SK-N-SH (cell line): ENCODE measurements around the gene MBOAT2.
"Not testable (repeated sequence)": the region's sequence is repeated elsewhere in the genome, so short reads cannot be mapped to it uniquely, and the experiment has no call there.

Source experiments
- EP300 ChIP-seq, 2 experiments: IDR thresholded peaks; 2 replicates each; pipeline versions ENCODE4 v1.4.0 to v1.6.1; 2012; ENCODE audit warnings: borderline replicate concordance in 1 of 2, low read depth in 1 of 2, low read length in 1 of 2
- EZH2phosphoT487 ChIP-seq: fragments of 200-600 bp; sonication (generic); IDR thresholded peaks from 2 replicates; pipeline ENCODE4 v1.6.1; 2017; ENCODE audit warnings: low read depth, mixed run types, mild to moderate bottlenecking, antibody characterized with exemption, moderate library complexity, borderline replicate concordance
- FOXM1 ChIP-seq: IDR thresholded peaks from 2 replicates; pipeline ENCODE4 v1.4.0; 2012; ENCODE audit warnings: low read depth, mild to moderate bottlenecking
- NFIC ChIP-seq: IDR thresholded peaks from 2 replicates; pipeline ENCODE4 v1.4.0; 2012; ENCODE audit warnings: borderline replicate concordance
- POLR2AphosphoS5 ChIP-seq: IDR thresholded peaks from 2 replicates; pipeline ENCODE4 v1.6.1; 2012; ENCODE audit warnings: low read depth, low read length
- RAD21 ChIP-seq: IDR thresholded peaks from 2 replicates; pipeline ENCODE4 v1.6.1; 2012; ENCODE audit warnings: mild to moderate bottlenecking, low read length
- RXRA ChIP-seq: IDR thresholded peaks from 2 replicates; pipeline ENCODE4 v1.4.0; 2012; ENCODE audit warnings: low read depth, mild to moderate bottlenecking, borderline replicate concordance
- SMC3 ChIP-seq: IDR thresholded peaks from 2 replicates; pipeline ENCODE4 v1.6.1; 2012; ENCODE audit warnings: low read depth, low read length, improper control_type of control experiment
- TCF12 ChIP-seq: IDR thresholded peaks from 2 replicates; pipeline ENCODE4 v1.4.0; 2012
- TF ChIP-seq, protein P1 (sequence below): fragments of 200-600 bp; sonication (generic); IDR thresholded peaks from 2 replicates; pipeline ENCODE4 v1.6.1; 2017; ENCODE audit warnings: antibody characterized with exemption, mild to moderate bottlenecking, moderate library complexity
- TF ChIP-seq, protein P2 (sequence below): fragments of 150-350 bp; IDR thresholded peaks from 2 replicates; pipeline ENCODE4 v1.6.1; 2016; ENCODE audit warnings: mild to moderate bottlenecking, low read depth, low read length
- TF ChIP-seq, protein P3 (sequence below): IDR thresholded peaks from 2 replicates; pipeline ENCODE4 v1.6.1; 2012; ENCODE audit warnings: mild to moderate bottlenecking, low read depth, low read length, moderate library complexity

DNA sequence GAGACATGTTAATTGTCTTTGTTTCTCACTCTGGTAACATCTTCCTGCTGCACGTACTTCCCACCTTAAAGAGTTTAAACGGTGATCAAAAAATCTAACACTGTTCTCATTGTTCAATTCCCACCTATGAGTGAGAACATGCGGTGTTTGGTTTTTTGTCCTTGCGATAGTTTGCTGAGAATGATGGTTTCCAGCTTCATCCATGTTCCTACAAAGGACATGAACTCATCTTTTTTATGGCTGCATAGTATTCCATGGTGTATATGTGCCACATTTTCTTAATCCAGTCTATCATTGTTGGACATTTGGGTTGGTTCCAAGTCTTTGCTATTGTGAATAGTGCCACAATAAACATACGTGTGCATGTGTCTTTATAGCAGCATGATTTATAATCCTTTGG is 73.3 kb downstream of the MBOAT2 start:
- TF ChIP-seq, protein P1, sequence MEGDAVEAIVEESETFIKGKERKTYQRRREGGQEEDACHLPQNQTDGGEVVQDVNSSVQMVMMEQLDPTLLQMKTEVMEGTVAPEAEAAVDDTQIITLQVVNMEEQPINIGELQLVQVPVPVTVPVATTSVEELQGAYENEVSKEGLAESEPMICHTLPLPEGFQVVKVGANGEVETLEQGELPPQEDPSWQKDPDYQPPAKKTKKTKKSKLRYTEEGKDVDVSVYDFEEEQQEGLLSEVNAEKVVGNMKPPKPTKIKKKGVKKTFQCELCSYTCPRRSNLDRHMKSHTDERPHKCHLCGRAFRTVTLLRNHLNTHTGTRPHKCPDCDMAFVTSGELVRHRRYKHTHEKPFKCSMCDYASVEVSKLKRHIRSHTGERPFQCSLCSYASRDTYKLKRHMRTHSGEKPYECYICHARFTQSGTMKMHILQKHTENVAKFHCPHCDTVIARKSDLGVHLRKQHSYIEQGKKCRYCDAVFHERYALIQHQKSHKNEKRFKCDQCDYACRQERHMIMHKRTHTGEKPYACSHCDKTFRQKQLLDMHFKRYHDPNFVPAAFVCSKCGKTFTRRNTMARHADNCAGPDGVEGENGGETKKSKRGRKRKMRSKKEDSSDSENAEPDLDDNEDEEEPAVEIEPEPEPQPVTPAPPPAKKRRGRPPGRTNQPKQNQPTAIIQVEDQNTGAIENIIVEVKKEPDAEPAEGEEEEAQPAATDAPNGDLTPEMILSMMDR: not testable (repeated sequence)
- TF ChIP-seq POLR2AphosphoS5; FOXM1; EZH2phosphoT487; SMC3; RXRA; RAD21; NFIC; TCF12; EP300 (IDR thresholded peaks at IDR 0.05; ENCODE audit: borderline replicate concordance in 1 of 2, low read depth in 1 of 2, low read length in 1 of 2): not testable (repeated sequence)
- TF ChIP-seq, protein P2, sequence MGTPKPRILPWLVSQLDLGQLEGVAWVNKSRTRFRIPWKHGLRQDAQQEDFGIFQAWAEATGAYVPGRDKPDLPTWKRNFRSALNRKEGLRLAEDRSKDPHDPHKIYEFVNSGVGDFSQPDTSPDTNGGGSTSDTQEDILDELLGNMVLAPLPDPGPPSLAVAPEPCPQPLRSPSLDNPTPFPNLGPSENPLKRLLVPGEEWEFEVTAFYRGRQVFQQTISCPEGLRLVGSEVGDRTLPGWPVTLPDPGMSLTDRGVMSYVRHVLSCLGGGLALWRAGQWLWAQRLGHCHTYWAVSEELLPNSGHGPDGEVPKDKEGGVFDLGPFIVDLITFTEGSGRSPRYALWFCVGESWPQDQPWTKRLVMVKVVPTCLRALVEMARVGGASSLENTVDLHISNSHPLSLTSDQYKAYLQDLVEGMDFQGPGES: not testable (repeated sequence)
- TF ChIP-seq, protein P3, sequence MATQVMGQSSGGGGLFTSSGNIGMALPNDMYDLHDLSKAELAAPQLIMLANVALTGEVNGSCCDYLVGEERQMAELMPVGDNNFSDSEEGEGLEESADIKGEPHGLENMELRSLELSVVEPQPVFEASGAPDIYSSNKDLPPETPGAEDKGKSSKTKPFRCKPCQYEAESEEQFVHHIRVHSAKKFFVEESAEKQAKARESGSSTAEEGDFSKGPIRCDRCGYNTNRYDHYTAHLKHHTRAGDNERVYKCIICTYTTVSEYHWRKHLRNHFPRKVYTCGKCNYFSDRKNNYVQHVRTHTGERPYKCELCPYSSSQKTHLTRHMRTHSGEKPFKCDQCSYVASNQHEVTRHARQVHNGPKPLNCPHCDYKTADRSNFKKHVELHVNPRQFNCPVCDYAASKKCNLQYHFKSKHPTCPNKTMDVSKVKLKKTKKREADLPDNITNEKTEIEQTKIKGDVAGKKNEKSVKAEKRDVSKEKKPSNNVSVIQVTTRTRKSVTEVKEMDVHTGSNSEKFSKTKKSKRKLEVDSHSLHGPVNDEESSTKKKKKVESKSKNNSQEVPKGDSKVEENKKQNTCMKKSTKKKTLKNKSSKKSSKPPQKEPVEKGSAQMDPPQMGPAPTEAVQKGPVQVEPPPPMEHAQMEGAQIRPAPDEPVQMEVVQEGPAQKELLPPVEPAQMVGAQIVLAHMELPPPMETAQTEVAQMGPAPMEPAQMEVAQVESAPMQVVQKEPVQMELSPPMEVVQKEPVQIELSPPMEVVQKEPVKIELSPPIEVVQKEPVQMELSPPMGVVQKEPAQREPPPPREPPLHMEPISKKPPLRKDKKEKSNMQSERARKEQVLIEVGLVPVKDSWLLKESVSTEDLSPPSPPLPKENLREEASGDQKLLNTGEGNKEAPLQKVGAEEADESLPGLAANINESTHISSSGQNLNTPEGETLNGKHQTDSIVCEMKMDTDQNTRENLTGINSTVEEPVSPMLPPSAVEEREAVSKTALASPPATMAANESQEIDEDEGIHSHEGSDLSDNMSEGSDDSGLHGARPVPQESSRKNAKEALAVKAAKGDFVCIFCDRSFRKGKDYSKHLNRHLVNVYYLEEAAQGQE: not testable (repeated sequence)
